Measurements from ENCODE around the gene KBTBD2.

DNA sequence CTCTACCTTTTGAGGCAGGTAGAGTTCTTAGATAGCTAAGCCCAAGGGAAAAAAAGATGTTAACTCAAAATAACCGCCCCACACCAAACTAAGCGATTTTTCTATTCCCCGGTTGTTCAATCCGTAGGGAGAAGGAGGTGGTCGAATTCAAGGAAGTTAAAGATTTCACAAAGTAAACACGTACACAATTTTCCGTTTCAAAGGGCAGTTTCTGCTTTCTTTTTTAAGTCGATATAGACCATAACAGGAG lies 842 bp downstream of the KBTBD2 start:
- TF ChIP-seq, protein P1, sequence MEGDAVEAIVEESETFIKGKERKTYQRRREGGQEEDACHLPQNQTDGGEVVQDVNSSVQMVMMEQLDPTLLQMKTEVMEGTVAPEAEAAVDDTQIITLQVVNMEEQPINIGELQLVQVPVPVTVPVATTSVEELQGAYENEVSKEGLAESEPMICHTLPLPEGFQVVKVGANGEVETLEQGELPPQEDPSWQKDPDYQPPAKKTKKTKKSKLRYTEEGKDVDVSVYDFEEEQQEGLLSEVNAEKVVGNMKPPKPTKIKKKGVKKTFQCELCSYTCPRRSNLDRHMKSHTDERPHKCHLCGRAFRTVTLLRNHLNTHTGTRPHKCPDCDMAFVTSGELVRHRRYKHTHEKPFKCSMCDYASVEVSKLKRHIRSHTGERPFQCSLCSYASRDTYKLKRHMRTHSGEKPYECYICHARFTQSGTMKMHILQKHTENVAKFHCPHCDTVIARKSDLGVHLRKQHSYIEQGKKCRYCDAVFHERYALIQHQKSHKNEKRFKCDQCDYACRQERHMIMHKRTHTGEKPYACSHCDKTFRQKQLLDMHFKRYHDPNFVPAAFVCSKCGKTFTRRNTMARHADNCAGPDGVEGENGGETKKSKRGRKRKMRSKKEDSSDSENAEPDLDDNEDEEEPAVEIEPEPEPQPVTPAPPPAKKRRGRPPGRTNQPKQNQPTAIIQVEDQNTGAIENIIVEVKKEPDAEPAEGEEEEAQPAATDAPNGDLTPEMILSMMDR (IDR thresholded peaks at IDR 0.05; ENCODE audit: low read depth, low read length) = no peak
- TF ChIP-seq, protein P2, sequence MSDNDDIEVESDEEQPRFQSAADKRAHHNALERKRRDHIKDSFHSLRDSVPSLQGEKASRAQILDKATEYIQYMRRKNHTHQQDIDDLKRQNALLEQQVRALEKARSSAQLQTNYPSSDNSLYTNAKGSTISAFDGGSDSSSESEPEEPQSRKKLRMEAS (IDR thresholded peaks at IDR 0.05; ENCODE audit: low read depth, low read length) = no peak
